Erythroblast (primary cell): ENCODE measurements around the gene VGLL2.

Source experiments
- GATA1 ChIP-seq: IDR thresholded peaks from 2 replicates; pipeline ENCODE4 v1.6.1; 2011; ENCODE audit warnings: low read depth, mild to moderate bottlenecking, control low read depth, low read length, moderate library complexity
- POLR2A ChIP-seq: IDR thresholded peaks from 2 replicates; pipeline ENCODE4 v1.6.1; 2011; ENCODE audit warnings: mild to moderate bottlenecking, low read length

- TF ChIP-seq POLR2A (no peak), GATA1 (no peak)
Measured at GRCh38 chr6:117275711-117276110, 10.4 kb downstream of the VGLL2 start.
